SK-N-SH (cell line): ENCODE measurements around the gene ABCA1.

Experiments used
- EP300 ChIP-seq, 2 experiments: IDR thresholded peaks; 2 replicates each; pipeline versions ENCODE4 v1.4.0 to v1.6.1; 2012; ENCODE audit warnings: borderline replicate concordance in 1 of 2, low read depth in 1 of 2, low read length in 1 of 2
- EZH2phosphoT487 ChIP-seq: fragments of 200-600 bp; sonication (generic); IDR thresholded peaks from 2 replicates; pipeline ENCODE4 v1.6.1; 2017; ENCODE audit warnings: low read depth, mixed run types, mild to moderate bottlenecking, antibody characterized with exemption, moderate library complexity, borderline replicate concordance
- FOXJ3 ChIP-seq: sonication (generic); formaldehyde crosslinking; IDR thresholded peaks from 2 replicates; pipeline ENCODE4 v1.5.1; 2020; ENCODE audit warnings: mild to moderate bottlenecking, missing genetic modification reagents
- POLR2AphosphoS5 ChIP-seq: IDR thresholded peaks from 2 replicates; pipeline ENCODE4 v1.6.1; 2012; ENCODE audit warnings: low read depth, low read length
- RCOR1 ChIP-seq: fragments of 150-350 bp; IDR thresholded peaks from 2 replicates; pipeline ENCODE4 v1.6.1; 2017; ENCODE audit warnings: antibody characterized with exemption, low read length
- RXRA ChIP-seq: IDR thresholded peaks from 2 replicates; pipeline ENCODE4 v1.4.0; 2012; ENCODE audit warnings: low read depth, mild to moderate bottlenecking, borderline replicate concordance
- SMC3 ChIP-seq: IDR thresholded peaks from 2 replicates; pipeline ENCODE4 v1.6.1; 2012; ENCODE audit warnings: low read depth, low read length, improper control_type of control experiment
- TF ChIP-seq, protein P1 (sequence below): fragments of 200-600 bp; sonication (generic); IDR thresholded peaks from 2 replicates; pipeline ENCODE4 v1.6.1; 2017; ENCODE audit warnings: antibody characterized with exemption, mild to moderate bottlenecking, moderate library complexity

- TF ChIP-seq, protein P1, sequence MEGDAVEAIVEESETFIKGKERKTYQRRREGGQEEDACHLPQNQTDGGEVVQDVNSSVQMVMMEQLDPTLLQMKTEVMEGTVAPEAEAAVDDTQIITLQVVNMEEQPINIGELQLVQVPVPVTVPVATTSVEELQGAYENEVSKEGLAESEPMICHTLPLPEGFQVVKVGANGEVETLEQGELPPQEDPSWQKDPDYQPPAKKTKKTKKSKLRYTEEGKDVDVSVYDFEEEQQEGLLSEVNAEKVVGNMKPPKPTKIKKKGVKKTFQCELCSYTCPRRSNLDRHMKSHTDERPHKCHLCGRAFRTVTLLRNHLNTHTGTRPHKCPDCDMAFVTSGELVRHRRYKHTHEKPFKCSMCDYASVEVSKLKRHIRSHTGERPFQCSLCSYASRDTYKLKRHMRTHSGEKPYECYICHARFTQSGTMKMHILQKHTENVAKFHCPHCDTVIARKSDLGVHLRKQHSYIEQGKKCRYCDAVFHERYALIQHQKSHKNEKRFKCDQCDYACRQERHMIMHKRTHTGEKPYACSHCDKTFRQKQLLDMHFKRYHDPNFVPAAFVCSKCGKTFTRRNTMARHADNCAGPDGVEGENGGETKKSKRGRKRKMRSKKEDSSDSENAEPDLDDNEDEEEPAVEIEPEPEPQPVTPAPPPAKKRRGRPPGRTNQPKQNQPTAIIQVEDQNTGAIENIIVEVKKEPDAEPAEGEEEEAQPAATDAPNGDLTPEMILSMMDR, result no peak
- TF ChIP-seq SMC3 (no peak), RXRA (no peak), FOXJ3 (no peak), EZH2phosphoT487 (no peak), POLR2AphosphoS5 (no peak), RCOR1 (no peak), EP300 (IDR thresholded peaks at IDR 0.05; ENCODE audit: borderline replicate concordance in 1 of 2, low read depth in 1 of 2, low read length in 1 of 2) (no peak)
Measured at GRCh38 chr9:104805441-104805840, 122.5 kb downstream of the ABCA1 start.
